Progenitor cell of endocrine pancreas (in vitro differentiated cells): Measurements from ENCODE around the gene CHST2. TPM values are rescaled to one million over a fixed set of nuclear protein-coding genes. Genes with fewer than 3 reads are reported as not detected.
"Not testable (repeated sequence)": the region's sequence is repeated elsewhere in the genome, so short reads cannot be mapped to it uniquely, and the experiment has no call there.

Experiments used
- DNase-seq: peaks from one replicate; pipeline ENCODE4 v3.0.0; 2021; ENCODE audit warnings: low spot score; ENCODE audit not compliant: unreplicated experiment
- H3K27ac Mint-ChIP-seq: 2 replicates; pipeline ENCODE4 v1.8.0; 2021; ENCODE audit warnings: mild to moderate bottlenecking, moderate library complexity, mixed read lengths
- H3K27me3 Mint-ChIP-seq: 2 replicates; pipeline ENCODE4 v1.8.0; 2021; ENCODE audit warnings: mixed read lengths
- H3K36me3 Mint-ChIP-seq: 2 replicates; pipeline ENCODE4 v1.8.0; 2022; ENCODE audit warnings: mixed read lengths; ENCODE audit not compliant: insufficient read depth
- H3K4me1 Mint-ChIP-seq: 2 replicates; pipeline ENCODE4 v1.8.0; 2021; ENCODE audit warnings: low read depth, mixed read lengths
- H3K4me3 Mint-ChIP-seq: 2 replicates; pipeline ENCODE4 v1.8.0; 2021; ENCODE audit warnings: low read depth, mild to moderate bottlenecking, moderate library complexity, mixed read lengths
- H3K9me3 Mint-ChIP-seq: 2 replicates; pipeline ENCODE4 v1.8.0; 2021; ENCODE audit warnings: low read depth, mixed read lengths
- long read RNA-seq: library from polyadenylated mRNA; unstranded; transcript quantifications from one replicate; pipeline ENCODE4 v2.0.0, GENCODE V29; 2020
- total RNA-seq: library from RNA; stranded (reverse); gene quantifications from 2 replicates; pipeline ENCODE4 v1.2.1, GENCODE V29; 2021
- TF ChIP-seq, protein P1 (sequence below): fragments of 200-600 bp; sonication (generic); IDR thresholded peaks from one replicate; pipeline ENCODE4 v1.5.0; 2021; ENCODE audit warnings: antibody characterized with exemption, mild to moderate bottlenecking; ENCODE audit not compliant: unreplicated experiment

CHST2 gene, protein sequence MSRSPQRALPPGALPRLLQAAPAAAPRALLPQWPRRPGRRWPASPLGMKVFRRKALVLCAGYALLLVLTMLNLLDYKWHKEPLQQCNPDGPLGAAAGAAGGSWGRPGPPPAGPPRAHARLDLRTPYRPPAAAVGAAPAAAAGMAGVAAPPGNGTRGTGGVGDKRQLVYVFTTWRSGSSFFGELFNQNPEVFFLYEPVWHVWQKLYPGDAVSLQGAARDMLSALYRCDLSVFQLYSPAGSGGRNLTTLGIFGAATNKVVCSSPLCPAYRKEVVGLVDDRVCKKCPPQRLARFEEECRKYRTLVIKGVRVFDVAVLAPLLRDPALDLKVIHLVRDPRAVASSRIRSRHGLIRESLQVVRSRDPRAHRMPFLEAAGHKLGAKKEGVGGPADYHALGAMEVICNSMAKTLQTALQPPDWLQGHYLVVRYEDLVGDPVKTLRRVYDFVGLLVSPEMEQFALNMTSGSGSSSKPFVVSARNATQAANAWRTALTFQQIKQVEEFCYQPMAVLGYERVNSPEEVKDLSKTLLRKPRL
- total RNA-seq, result 10.8 and 13.2 TPM in 2 replicates
- long read RNA-seq, partial matches to known transcripts, result 0 of 2 reads
- long read RNA-seq, other reads (novel, unspliced or antisense), result 2 of 2 reads

DNA sequence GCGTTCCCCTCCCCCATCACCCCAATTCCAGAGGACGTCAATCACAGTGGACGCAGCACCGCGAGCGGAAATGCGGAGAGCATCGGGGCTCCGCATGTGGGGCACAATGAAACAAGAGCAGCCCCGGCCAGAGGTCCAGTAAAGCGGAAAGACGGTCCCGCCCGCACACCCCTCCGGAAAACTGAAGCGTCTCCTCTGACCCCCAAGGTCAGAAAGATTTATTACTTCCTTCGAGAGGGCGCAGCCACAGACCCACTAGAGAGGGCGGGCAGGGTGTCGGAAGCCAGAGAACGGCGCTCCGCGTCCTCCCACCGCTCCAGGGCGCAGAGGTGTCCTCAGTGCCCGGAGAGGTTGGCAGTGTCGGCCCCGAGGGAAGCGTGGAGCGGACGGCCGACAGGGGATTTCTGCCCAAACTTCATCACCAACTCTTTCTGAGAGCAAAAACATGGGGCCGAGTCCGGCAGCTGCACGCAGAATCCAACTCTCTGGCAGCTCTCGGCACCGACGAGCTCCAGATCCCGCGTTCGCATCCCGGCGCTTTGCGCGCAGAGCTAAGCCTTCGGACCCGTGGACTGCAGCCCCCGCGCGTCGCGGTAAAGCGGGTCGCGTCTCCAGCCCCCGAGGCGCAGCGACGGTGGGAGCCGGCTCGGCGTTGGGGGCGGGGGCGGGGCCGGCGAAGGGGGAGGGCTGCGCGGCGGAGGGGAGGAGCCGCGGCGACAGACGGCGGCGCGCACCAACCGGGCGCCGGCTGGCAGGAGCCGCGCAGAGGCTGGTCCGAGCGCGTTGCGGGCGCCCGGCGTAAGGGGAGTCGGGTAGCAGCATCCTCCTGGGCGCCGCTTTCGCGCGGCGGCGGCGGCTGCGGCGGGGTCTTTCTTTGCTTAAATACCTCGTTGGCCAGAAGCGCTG is at the start of gene CHST2:
CHST2 (plus strand) TSS at position 763 of the 906 bp plus-strand sequence. CDS start 1,046 bp downstream, outside the sequence.
- Mint-ChIP-seq H3K9me3 (no peaks in the 10 kb centered on the region), H3K36me3 (peaks cover 3% of the 10 kb centered on the region), H3K27me3 (peaks cover 43% of the 10 kb centered on the region), H3K4me3 (peak within 1 kb of the TSS; percentile 83), H3K4me1 (peaks cover 10% of the 10 kb centered on the region), H3K27ac (peak within 1 kb of the TSS; percentile 71)
- TF ChIP-seq, protein P1, sequence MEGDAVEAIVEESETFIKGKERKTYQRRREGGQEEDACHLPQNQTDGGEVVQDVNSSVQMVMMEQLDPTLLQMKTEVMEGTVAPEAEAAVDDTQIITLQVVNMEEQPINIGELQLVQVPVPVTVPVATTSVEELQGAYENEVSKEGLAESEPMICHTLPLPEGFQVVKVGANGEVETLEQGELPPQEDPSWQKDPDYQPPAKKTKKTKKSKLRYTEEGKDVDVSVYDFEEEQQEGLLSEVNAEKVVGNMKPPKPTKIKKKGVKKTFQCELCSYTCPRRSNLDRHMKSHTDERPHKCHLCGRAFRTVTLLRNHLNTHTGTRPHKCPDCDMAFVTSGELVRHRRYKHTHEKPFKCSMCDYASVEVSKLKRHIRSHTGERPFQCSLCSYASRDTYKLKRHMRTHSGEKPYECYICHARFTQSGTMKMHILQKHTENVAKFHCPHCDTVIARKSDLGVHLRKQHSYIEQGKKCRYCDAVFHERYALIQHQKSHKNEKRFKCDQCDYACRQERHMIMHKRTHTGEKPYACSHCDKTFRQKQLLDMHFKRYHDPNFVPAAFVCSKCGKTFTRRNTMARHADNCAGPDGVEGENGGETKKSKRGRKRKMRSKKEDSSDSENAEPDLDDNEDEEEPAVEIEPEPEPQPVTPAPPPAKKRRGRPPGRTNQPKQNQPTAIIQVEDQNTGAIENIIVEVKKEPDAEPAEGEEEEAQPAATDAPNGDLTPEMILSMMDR, result no peak
- DNase-seq, result peak; percentile 46

DNA sequence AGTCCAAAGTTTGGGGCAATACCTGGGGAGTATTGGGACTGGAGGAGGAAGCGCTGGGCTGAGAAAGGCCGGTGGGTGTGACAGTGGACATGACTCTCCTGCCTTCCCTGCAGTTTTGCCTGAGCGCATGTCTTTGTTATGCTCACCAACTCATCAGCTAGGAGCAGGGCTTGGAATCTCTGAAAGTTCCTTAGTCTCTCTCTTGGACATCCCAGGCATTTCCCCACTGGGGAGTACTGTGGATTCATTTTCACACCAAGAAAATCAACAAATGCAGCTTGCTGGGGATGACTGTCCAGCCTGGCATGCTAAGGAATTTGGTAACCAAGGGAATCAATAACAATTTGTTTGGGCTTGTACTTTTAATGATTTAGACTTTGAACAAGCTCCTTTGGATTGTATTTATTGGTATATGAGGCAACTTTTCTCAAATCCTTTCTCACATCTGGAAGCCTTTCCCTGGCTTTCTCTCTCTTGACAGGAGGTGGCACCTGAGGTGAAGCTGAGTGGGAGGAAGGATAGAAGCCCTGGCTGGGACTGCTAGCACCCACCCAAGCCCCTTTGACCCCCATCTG is 48.5 kb upstream of the CHST2 start:
- TF ChIP-seq, protein P1, result no peak
- no peak overlapping the region for H3K27ac Mint-ChIP-seq
- H3K27me3 Mint-ChIP-seq, result no peaks in the 10 kb centered on the region
- no peak for DNase-seq
- no peaks in the 10 kb centered on the region for H3K36me3 Mint-ChIP-seq
- H3K9me3 Mint-ChIP-seq, result no peaks in the 10 kb centered on the region
- peaks cover 10% of the 10 kb centered on the region for H3K4me1 Mint-ChIP-seq
- no peak overlapping the region for H3K4me3 Mint-ChIP-seq

DNA sequence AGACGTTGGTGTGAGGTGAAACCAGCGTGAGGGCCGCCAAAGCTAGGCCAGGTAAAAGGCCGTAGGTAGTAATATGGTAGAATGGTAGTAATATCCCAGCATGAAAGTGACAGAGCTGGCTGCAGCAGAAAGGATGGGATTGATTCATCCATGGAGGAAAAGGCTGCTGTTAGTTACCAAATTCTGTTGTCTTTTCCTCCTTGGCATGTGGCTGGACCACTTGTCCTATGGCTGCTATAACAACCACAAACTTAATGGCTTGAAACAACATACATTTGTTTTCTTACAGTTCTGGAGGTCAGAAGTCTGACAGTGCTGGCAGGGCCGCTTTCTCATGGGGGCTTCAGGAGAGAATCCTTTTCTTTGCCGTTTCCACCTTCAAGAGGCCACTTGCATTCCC is 47.8 kb upstream of the CHST2 start:
- TF ChIP-seq, protein P1, result no peak
- peaks cover 10% of the 10 kb centered on the region for H3K4me1 Mint-ChIP-seq
- no peaks in the 10 kb centered on the region for H3K27me3 Mint-ChIP-seq
- peak overlapping the region; percentile 25 for H3K27ac Mint-ChIP-seq
- no peaks in the 10 kb centered on the region for H3K36me3 Mint-ChIP-seq
- DNase-seq, result no peak
- H3K9me3 Mint-ChIP-seq, result no peaks in the 10 kb centered on the region
- no peak overlapping the region for H3K4me3 Mint-ChIP-seq

DNA sequence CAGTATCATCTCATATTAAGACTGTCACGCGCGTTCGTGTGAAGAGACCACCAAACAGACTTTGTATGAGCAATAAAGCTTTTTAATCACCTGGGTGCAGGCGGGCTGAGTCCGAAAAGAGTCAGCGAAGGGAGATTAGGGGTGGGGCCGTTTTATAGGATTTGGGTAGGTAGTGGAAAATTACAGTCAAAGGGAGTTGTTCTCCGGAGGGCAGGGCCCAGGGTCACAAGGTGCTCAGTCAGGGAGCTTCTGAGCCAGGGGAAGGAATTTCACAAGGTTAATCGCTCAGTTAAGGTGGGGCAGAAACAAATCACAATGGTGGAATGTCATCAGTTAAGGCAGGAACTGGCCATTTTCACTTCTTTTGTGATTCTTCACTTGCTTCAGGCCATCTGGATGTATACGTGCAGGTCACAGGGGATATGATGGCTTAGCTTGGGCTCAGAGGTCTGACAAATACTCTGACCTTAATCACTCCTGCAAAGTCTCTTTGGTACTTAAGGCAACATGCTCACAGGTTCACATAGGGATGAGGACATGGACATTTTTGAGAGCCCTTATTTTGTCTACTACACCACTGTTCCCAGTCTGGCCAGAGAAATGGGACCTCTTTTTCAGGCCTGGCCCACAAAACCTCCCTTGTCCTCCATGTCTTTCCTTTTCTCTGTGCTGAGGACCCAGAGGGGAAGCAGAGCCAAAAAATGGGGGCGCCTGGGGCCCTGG is 47.1 kb upstream of the CHST2 start:
- not testable (repeated sequence) for H3K36me3 Mint-ChIP-seq, H3K9me3 Mint-ChIP-seq, H3K4me1 Mint-ChIP-seq, H3K27me3 Mint-ChIP-seq, H3K4me3 Mint-ChIP-seq, DNase-seq
- peak overlapping the region; percentile 62 for H3K27ac Mint-ChIP-seq

DNA sequence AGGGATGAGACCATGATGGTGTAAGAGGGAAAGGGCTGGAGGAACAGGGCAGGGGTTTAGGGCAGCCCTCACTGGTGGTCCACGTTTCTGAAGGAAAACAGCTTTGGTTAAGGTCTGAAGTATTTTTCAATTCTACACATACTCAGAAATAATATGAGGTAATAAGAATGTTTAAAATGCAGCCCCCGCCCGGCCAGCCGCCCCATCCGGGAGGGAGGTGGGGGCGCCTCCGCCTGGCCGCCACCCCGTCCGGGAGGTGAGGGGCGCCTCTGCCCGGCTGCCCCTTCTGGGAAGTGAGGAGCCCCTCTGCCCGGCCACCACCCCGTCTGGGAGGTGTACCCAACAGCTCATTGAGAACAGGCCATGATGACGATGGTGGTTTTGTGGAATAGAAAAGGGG is 46.0 kb upstream of the CHST2 start:
- DNase-seq, H3K27me3 Mint-ChIP-seq, H3K4me3 Mint-ChIP-seq, H3K4me1 Mint-ChIP-seq, H3K36me3 Mint-ChIP-seq, H3K9me3 Mint-ChIP-seq, H3K27ac Mint-ChIP-seq: not testable (repeated sequence)

DNA sequence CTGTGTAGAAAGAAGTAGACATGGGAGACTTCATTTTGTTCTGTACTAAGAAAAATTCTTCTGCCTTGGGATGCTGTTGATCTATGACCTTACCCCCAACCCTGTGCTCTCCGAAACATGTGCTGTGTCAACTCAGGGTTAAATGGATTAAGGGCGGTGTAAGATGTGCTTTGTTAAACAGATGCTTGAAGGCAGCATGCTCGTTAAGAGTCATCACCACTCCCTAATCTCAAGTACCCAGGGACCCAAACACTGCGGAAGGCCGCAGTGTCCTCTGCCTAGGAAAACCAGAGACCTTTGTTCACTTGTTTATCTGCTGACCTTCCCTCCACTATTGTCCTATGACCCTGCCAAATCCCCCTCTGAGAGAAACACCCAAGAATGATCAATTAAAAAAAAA is 45.6 kb upstream of the CHST2 start:
- H3K36me3 Mint-ChIP-seq, H3K4me3 Mint-ChIP-seq, DNase-seq, H3K9me3 Mint-ChIP-seq, H3K27me3 Mint-ChIP-seq, H3K4me1 Mint-ChIP-seq, H3K27ac Mint-ChIP-seq: not testable (repeated sequence)
